ENCODE measurements around the gene CDC27.

CDC27 gene

GRCh38 chr17:47223007-47223406, 33.9 kb upstream of the CDC27 start:
- H3K36me3 ChIP-seq (ENCODE audit: control insufficient read depth, insufficient read depth, low read length): no peaks in the 10 kb centered on the region
- no peaks in the 10 kb centered on the region for H3K27me3 ChIP-seq (replicated peaks; ENCODE audit: control insufficient read depth, insufficient read depth, low read length)
- H3K4me3 ChIP-seq (replicated peaks; ENCODE audit: low read depth, low read length): no peak overlapping the region
- DNase-seq (ENCODE audit: extremely low read depth, insufficient read length): no peak
- TF ChIP-seq CTCF (IDR thresholded peaks at IDR 0.05; ENCODE audit: insufficient read depth, low read length, poor library complexity, severe bottlenecking): no peak

GRCh38 chr17:47222047-47222446, 33.0 kb upstream of the CDC27 start:
- no peaks in the 10 kb centered on the region for H3K36me3 ChIP-seq (ENCODE audit: control insufficient read depth, insufficient read depth, low read length)
- no peak for TF ChIP-seq CTCF (IDR thresholded peaks at IDR 0.05; ENCODE audit: insufficient read depth, low read length, poor library complexity, severe bottlenecking)
- H3K27me3 ChIP-seq (replicated peaks; ENCODE audit: control insufficient read depth, insufficient read depth, low read length): no peaks in the 10 kb centered on the region

DNA sequence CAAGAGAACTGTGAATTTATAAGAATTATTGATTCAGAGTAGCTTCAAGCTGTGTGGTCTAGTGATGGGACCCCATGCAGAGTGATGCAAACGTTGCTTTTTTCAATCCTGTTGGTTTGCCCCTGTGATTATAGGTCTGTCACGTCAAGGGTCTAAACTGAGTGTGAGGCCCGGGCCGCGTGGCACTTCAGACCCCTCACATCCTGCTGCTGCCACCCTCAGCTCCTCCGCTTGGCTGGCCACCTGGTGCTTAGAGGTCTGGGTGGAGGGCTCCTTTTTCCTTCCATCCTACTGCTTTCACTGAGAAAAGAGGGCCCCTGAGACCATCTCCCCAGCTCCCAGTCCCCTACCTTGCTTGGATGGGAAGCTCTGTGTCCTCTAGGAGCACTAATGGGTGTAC, 32.1 kb upstream of the CDC27 start:
- H3K36me3 ChIP-seq (ENCODE audit: control insufficient read depth, insufficient read depth, low read length): no peaks in the 10 kb centered on the region

More at GRCh38 chr17:47222047-47222446, 33.0 kb upstream of the CDC27 start:
- DNase-seq (ENCODE audit: extremely low read depth, insufficient read length): no peak
- no peak overlapping the region for H3K4me3 ChIP-seq (replicated peaks; ENCODE audit: low read depth, low read length)

GRCh38 chr17:47220531-47220999, 31.5 kb upstream of the CDC27 start:
- no peak for TF ChIP-seq CTCF (IDR thresholded peaks at IDR 0.05; ENCODE audit: insufficient read depth, low read length, poor library complexity, severe bottlenecking)
- Histone ChIP-seq H3K27me3 (replicated peaks; ENCODE audit: control insufficient read depth, insufficient read depth, low read length) (no peaks in the 10 kb centered on the region), H3K4me3 (replicated peaks; ENCODE audit: low read depth, low read length) (no peak overlapping the region), H3K36me3 (ENCODE audit: control insufficient read depth, insufficient read depth, low read length) (no peaks in the 10 kb centered on the region)
- no peak for DNase-seq (ENCODE audit: extremely low read depth, insufficient read length)

More for the DNA sequence above, 32.1 kb upstream of the CDC27 start:
- no peak for DNase-seq (ENCODE audit: extremely low read depth, insufficient read length)
- no peak overlapping the region for H3K4me3 ChIP-seq (replicated peaks; ENCODE audit: low read depth, low read length)
- TF ChIP-seq CTCF (IDR thresholded peaks at IDR 0.05; ENCODE audit: insufficient read depth, low read length, poor library complexity, severe bottlenecking): no peak
- H3K27me3 ChIP-seq (replicated peaks; ENCODE audit: control insufficient read depth, insufficient read depth, low read length): no peaks in the 10 kb centered on the region

GRCh38 chr17:47219621-47220475, 30.8 kb upstream of the CDC27 start:
- no peak for TF ChIP-seq CTCF (IDR thresholded peaks at IDR 0.05; ENCODE audit: insufficient read depth, low read length, poor library complexity, severe bottlenecking)
- Histone ChIP-seq H3K36me3 (ENCODE audit: control insufficient read depth, insufficient read depth, low read length) (no peaks in the 10 kb centered on the region), H3K4me3 (replicated peaks; ENCODE audit: low read depth, low read length) (no peak overlapping the region), H3K27me3 (replicated peaks; ENCODE audit: control insufficient read depth, insufficient read depth, low read length) (no peaks in the 10 kb centered on the region)
- DNase-seq (ENCODE audit: extremely low read depth, insufficient read length): no peak

Data from GM06990 (cell line).